Endothelial cell of umbilical vein (primary cell): ENCODE measurements around the gene OR10R2. TPM values are rescaled to one million over a fixed set of nuclear protein-coding genes. Genes with fewer than 3 reads are reported as not detected.

Experiments
- BruUV-seq: library from RNA; stranded (reverse); fragments of 400-500 nt; replicated peaks from 2 replicates; lab custom pipeline; 2021; lab: Mats Ljungman, UMichigan
- CTCF ChIA-PET: fragments of 300-600, 350-600 bp; sonication (Branson Sonifier 250); formaldehyde crosslinking; loops from one replicate; lab custom pipeline; 2021; ENCODE audit warnings: antibody characterized with exemption, inconsistent platforms; lab: Charles Lee
- POLR2A ChIA-PET: fragments of 300-600, 350-600 bp; sonication (Branson Sonifier 250); formaldehyde crosslinking; loops from one replicate; lab custom pipeline; 2021; ENCODE audit warnings: antibody characterized with exemption, inconsistent platforms; lab: Charles Lee
- DNase-seq: peaks from one replicate; pipeline ENCODE4 v3.0.0-alpha.2; 2011; ENCODE audit warnings: low read depth, low spot score
- FAIRE-seq: peaks from 2 replicates; lab custom pipeline; 2011; peaks lifted over from hg19 to GRCh38; lab: Jason Lieb, UNC
- H2AFZ ChIP-seq: 2 replicates; pipeline ENCODE4 v1.6.0; 2012; ENCODE audit warnings: low read depth, low read length, control low read depth, inconsistent platforms
- H3K27ac ChIP-seq: 2 replicates; pipeline ENCODE4 v1.5.1; 2011; ENCODE audit warnings: low read depth, mild to moderate bottlenecking, control low read depth, low read length, moderate library complexity; ENCODE audit not compliant: insufficient read depth
- H3K27me3 ChIP-seq, 2 experiments: 2 replicates each; pipeline versions ENCODE4 v1.6.0 to v1.6.1; 2011; ENCODE audit warnings: low read length in 2 of 2, mixed read lengths in 1 of 2; ENCODE audit not compliant: control insufficient read depth in 2 of 2, insufficient read depth in 2 of 2
- H3K36me3 ChIP-seq, 2 experiments: 2 replicates in 1 of 2; 3 replicates in 1 of 2; pipeline ENCODE4 v1.5.1; 2011; ENCODE audit warnings: low read length in 2 of 2, mild to moderate bottlenecking in 1 of 2, moderate library complexity in 1 of 2; ENCODE audit not compliant: control insufficient read depth in 2 of 2, insufficient read depth in 2 of 2; ENCODE audit errors: extremely low read depth in 1 of 2
- H3K4me1 ChIP-seq: 3 replicates; pipeline ENCODE4 v1.5.1; 2011; ENCODE audit warnings: mild to moderate bottlenecking, low read length; ENCODE audit not compliant: control insufficient read depth, insufficient read depth; ENCODE audit errors: extremely low read depth
- H3K4me2 ChIP-seq: 2 replicates; pipeline ENCODE4 v1.6.1; 2011; ENCODE audit warnings: low read length, control low read depth, mixed read lengths; ENCODE audit not compliant: insufficient read depth
- H3K4me3 ChIP-seq, 3 experiments: fragments of 200-600 bp in 1 of 3; sonication (generic), shearing (Covaris generic) in 1 of 3; replicated peaks in 1 of 3; 2 replicates each; pipeline ENCODE4 v1.5.1; 2011 to 2016; ENCODE audit warnings: control low read depth in 3 of 3, low read length in 3 of 3, mild to moderate bottlenecking in 2 of 3, inconsistent platforms in 1 of 3, low read depth in 1 of 3, moderate library complexity in 1 of 3; ENCODE audit not compliant: insufficient read depth in 1 of 3
- H3K79me2 ChIP-seq: 2 replicates; pipeline ENCODE4 v1.6.0; 2012; ENCODE audit warnings: low read length, inconsistent platforms; ENCODE audit not compliant: control insufficient read depth, insufficient read depth
- H3K9ac ChIP-seq: replicated peaks from 2 replicates; pipeline ENCODE3; 2011; ENCODE audit warnings: low read length, control low read depth; ENCODE audit not compliant: insufficient read depth; ENCODE audit errors: extremely low read depth
- H3K9me1 ChIP-seq: replicated peaks from 3 replicates; pipeline ENCODE4 v1.6.0; 2011; ENCODE audit warnings: mild to moderate bottlenecking, low read length; ENCODE audit not compliant: control insufficient read depth, insufficient read depth; ENCODE audit errors: extremely low read depth
- H3K9me3 ChIP-seq: replicated peaks from 2 replicates; pipeline ENCODE4 v1.5.1; 2012; ENCODE audit warnings: low read length, inconsistent platforms; ENCODE audit not compliant: control insufficient read depth, insufficient read depth
- H4K20me1 ChIP-seq: replicated peaks from 2 replicates; pipeline ENCODE3; 2011; ENCODE audit warnings: mild to moderate bottlenecking, low read length; ENCODE audit not compliant: control insufficient read depth, insufficient read depth; ENCODE audit errors: extremely low read depth
- CTCF ChIP-seq, 2 donors: IDR thresholded peaks; 1 replicate in 1 of 2; 2 replicates in 1 of 2; pipeline ENCODE4 v1.5.1; 2011; ENCODE audit warnings: low read length in 2 of 2, mild to moderate bottlenecking in 2 of 2, moderate library complexity in 2 of 2, control low read depth in 1 of 2, inconsistent platforms in 1 of 2, low read depth in 1 of 2; ENCODE audit not compliant: insufficient read depth in 1 of 2; ENCODE audit errors: extremely low read depth in 1 of 2
- EZH2 ChIP-seq: IDR thresholded peaks from 2 replicates; pipeline ENCODE4 v1.6.1; 2012; ENCODE audit warnings: borderline replicate concordance, low read depth, mild to moderate bottlenecking, moderate library complexity, low read length, inconsistent platforms; ENCODE audit not compliant: severe bottlenecking
- FOS ChIP-seq: IDR thresholded peaks from 2 replicates; pipeline ENCODE4 v1.6.1; 2011; ENCODE audit warnings: mild to moderate bottlenecking, low read length, moderate library complexity, borderline replicate concordance; ENCODE audit not compliant: insufficient read depth
- GATA2 ChIP-seq: IDR thresholded peaks from 2 replicates; pipeline ENCODE4 v1.7.0; 2011; ENCODE audit warnings: low read depth, mild to moderate bottlenecking, moderate library complexity, mixed read lengths, low read length; ENCODE audit not compliant: insufficient read length, insufficient read depth
- JUN ChIP-seq: IDR thresholded peaks from 2 replicates; pipeline ENCODE4 v1.6.1; 2011; ENCODE audit warnings: borderline replicate concordance, low read depth; ENCODE audit not compliant: insufficient read length, insufficient read depth
- MAX ChIP-seq: IDR thresholded peaks from 2 replicates; pipeline ENCODE4 v1.6.1; 2011; ENCODE audit not compliant: insufficient read depth, insufficient read length
- MYC ChIP-seq: IDR thresholded peaks from one replicate; pipeline ENCODE4 v1.6.1; 2011; ENCODE audit warnings: mild to moderate bottlenecking, low read depth, low read length
- POLR2A ChIP-seq: IDR thresholded peaks from 2 replicates; pipeline ENCODE4 v1.6.1; 2012; ENCODE audit warnings: low read depth, mild to moderate bottlenecking, control low read depth, low read length
- dilution Hi-C: fragments of 300-500 bp; cut with MboI; formaldehyde crosslinking; loops from one replicate; pipeline ENCODE4 v1.15.0; 2019; ENCODE audit warnings: low sequenced_read_pairs; ENCODE audit not compliant: extremely low pct_ligation_motif_present
- intact Hi-C: fragments of 100-400 bp; cut with micrococcal nuclease; formaldehyde crosslinking; loops from one replicate; pipeline ENCODE4 v1.10.0; 2022
- polyA plus RNA-seq, 4 experiments: library from polyadenylated mRNA; depleted of rRNA in 3 of 4; stranded (reverse) in 3 of 4; unstranded in 1 of 4; fragments of >200 nt; gene quantifications; 2 replicates each; pipeline versions ENCODE4 v1.2.1 to v1.2.3, GENCODE V29; 2011 to 2012; ENCODE audit warnings: missing spikeins in 1 of 4
- total RNA-seq: library from RNA; stranded (reverse); gene quantifications from 2 replicates; pipeline ENCODE4 v1.2.3, GENCODE V29; 2021

OR10R2 gene
- total and polyA plus RNA-seq, 2 donors (not counting 3 experiments of a cell fraction or from before 2014, with no cell fraction given) = not detected

DNA sequence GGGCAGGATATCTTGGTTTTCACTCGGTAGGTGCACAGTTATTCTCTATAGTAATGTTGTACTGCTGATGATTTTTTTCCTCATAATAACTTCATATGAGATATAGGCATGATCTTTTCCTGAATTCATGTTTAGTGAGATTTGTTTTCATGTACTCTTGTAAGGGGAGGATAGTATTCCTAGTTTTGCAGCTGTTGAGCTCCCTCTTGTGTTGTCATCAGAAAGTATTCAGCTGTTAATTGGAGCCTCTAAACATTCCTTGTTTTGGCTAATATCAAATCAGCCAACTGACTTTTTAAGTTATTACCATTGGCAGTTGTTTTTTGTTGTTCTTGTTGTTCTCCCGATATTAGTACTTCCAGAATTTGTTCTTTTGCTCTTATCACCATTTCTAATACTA lies 24.4 kb downstream of the OR10R2 start:
- no peak overlapping the region for H3K4me3 ChIP-seq
- H3K9ac ChIP-seq = no peak overlapping the region
- ChIA-PET POLR2A (no interaction called here), CTCF (interaction anchor here (0.7 to 2.9 kb wide), 6 partner anchors 9 to 574 kb away, joined by 3 to 49 read pairs (median 3); no protein-coding TSS in a partner anchor)
- no peak overlapping the region for H3K4me2 ChIP-seq
- no TSS peak for BruUV-seq
- no peaks in the 10 kb centered on the region for H3K9me1 ChIP-seq
- no peaks in the 10 kb centered on the region for H3K36me3 ChIP-seq
- H3K9me3 ChIP-seq = no peaks in the 10 kb centered on the region
- dilution Hi-C loops (no loop called here), intact Hi-C loops (no loop called here)
- no peaks in the 10 kb centered on the region for H3K27me3 ChIP-seq
- no peaks in the 10 kb centered on the region for H4K20me1 ChIP-seq
- DNase-seq (peak; percentile 21), FAIRE-seq (no peak)
- TF ChIP-seq POLR2A = no peak
- no peak for TF ChIP-seq CTCF (IDR thresholded peaks at IDR 0.05; ENCODE audit: extremely low read depth in 1 of 2, insufficient read depth in 1 of 2, low read depth in 1 of 2, low read length in 2 of 2)
- no peak for TF ChIP-seq MYC
- TF ChIP-seq JUN = no peak
- no peak for TF ChIP-seq FOS
- TF ChIP-seq EZH2 = no peak
- TF ChIP-seq MAX = no peak
- TF ChIP-seq GATA2 = no peak
- no peak overlapping the region for H3K27ac ChIP-seq
- no peaks in the 10 kb centered on the region for H3K4me1 ChIP-seq
- no peaks in the 10 kb centered on the region for H3K79me2 ChIP-seq
- no peak overlapping the region for H2AFZ ChIP-seq
